Right cardiac atrium (tissue), 5 donors: Measurements from ENCODE around the gene MTA1. TPM values are rescaled to one million over a fixed set of nuclear protein-coding genes. Genes with fewer than 3 reads are reported as not detected.

Experiments used
- ATAC-seq, 2 donors: fragments of 200-7000 bp; cut with Tn5 transposase; one replicate each; pipeline versions ENCODE4 v1.8.0 to v1.9.1; 2020; ENCODE audit warnings: moderate library complexity in 2 of 2, mild to moderate bottlenecking in 1 of 2
- DNase-seq, 3 donors: peaks; one replicate each; pipeline ENCODE4 v3.0.0-alpha.2; 2020
- H3K27ac ChIP-seq: one replicate; pipeline ENCODE4 v1.5.1; 2013; ENCODE audit warnings: mild to moderate bottlenecking, low read length, control low read depth, moderate library complexity
- H3K27me3 ChIP-seq: one replicate; pipeline ENCODE4 v1.6.1; 2013; ENCODE audit not compliant: control insufficient read depth, insufficient read depth
- H3K4me1 ChIP-seq: one replicate; pipeline ENCODE4 v1.6.1; 2013; ENCODE audit warnings: low read length; ENCODE audit not compliant: control insufficient read depth, insufficient read depth
- H3K4me3 ChIP-seq: one replicate; pipeline ENCODE4 v1.5.1; 2013; ENCODE audit warnings: low read length, control low read depth
- H3K9me3 ChIP-seq: one replicate; pipeline ENCODE4 v1.6.1; 2013; ENCODE audit warnings: low read length; ENCODE audit not compliant: control insufficient read depth
- WGBS: extraction: QIAGEN DNeasy Blood & Tissue Kit; methylation state at CpG from one replicate; pipeline ENCODE4 v1.1.7; 2013; 5-methylcytosine and 5-hydroxymethylcytosine counted together
- intact Hi-C, 4 donors: fragments of 100-400 bp; cut with DNase I; formaldehyde crosslinking; loops; one replicate each; pipeline versions ENCODE4 v1.11.0 to v1.14.0; 2022 to 2023
- polyA plus RNA-seq: library from polyadenylated mRNA; stranded (reverse); fragments of 200-250 nt; gene quantifications from one replicate; pipeline ENCODE4 v1.2.3, GENCODE V29; 2013
- total RNA-seq, 4 donors: library from RNA; stranded (reverse); fragmentation: NEBNext Ultra II Directional; extraction: Animal tissue kit (Norgen Biotek cat#: 25700); gene quantifications; one replicate each; pipeline ENCODE4 v1.2.1, GENCODE V29; 2021
- donor health status: healthy with polysubstance abuse.
- donor health status: DM: no; HTN: yes; CAD: no.
- donor health status: DM: no; HTN: no; CAD: no.
- donor health status: DM: no; HTN: yes; CAD: no; lungs with severe emphysema.
- donor health status: DM: yes; HTN: yes; CAD: no.

Gene MTA1
- total and polyA plus RNA-seq, 5 donors = 121 to 179 (median 141) TPM

- Histone ChIP-seq H3K27ac (no peak overlapping the region), H3K27me3 (no peaks in the 10 kb centered on the region), H3K4me1 (peaks cover 10% of the 10 kb centered on the region), H3K9me3 (no peaks in the 10 kb centered on the region), H3K4me3 (no peak overlapping the region)
- WGBS = 95% methylated on average over 21 of the region's 21 CpGs
- ATAC-seq (no peak), DNase-seq (peak in 1 of 3 donors; percentile 43)
- intact Hi-C loops = no loop called here
These were observed 6.9 kb downstream of the MTA1 start for GRCh38 chr14:105426416-105427130.

- Histone ChIP-seq H3K27ac (no peak overlapping the region), H3K4me1 (peaks cover 10% of the 10 kb centered on the region), H3K9me3 (no peaks in the 10 kb centered on the region), H3K27me3 (no peaks in the 10 kb centered on the region), H3K4me3 (no peak overlapping the region)
- DNase-seq (no peak), ATAC-seq (no peak)
- intact Hi-C loops = no loop called here
- WGBS = 97% methylated on average over 10 of the region's 10 CpGs
These were observed 7.8 kb downstream of the MTA1 start for GRCh38 chr14:105427412-105427811.

- WGBS = 93% methylated on average over 9 of the region's 9 CpGs
- Histone ChIP-seq H3K27me3 (no peaks in the 10 kb centered on the region), H3K9me3 (no peaks in the 10 kb centered on the region), H3K4me1 (peaks cover 10% of the 10 kb centered on the region), H3K27ac (no peak overlapping the region), H3K4me3 (no peak overlapping the region)
- intact Hi-C loops = no loop called here
- no peak for ATAC-seq
- no peak for DNase-seq
These were observed 8.4 kb downstream of the MTA1 start for GRCh38 chr14:105427936-105428485.

GRCh38 chr14:105430042-105430441 is 10.4 kb downstream of the MTA1 start:
- WGBS = 85% methylated on average over 6 of the region's 6 CpGs
- H3K27ac ChIP-seq = peak overlapping the region; percentile 48
- no peaks in the 10 kb centered on the region for H3K27me3 ChIP-seq
- H3K4me1 ChIP-seq = peaks cover 10% of the 10 kb centered on the region
- H3K4me3 ChIP-seq = no peak overlapping the region
- intact Hi-C loops = no loop called here
- no peaks in the 10 kb centered on the region for H3K9me3 ChIP-seq
- peak in 1 of 2 donors; percentile 36 for ATAC-seq
- no peak for DNase-seq

GRCh38 chr14:105430565-105430964 is 10.9 kb downstream of the MTA1 start:
- H3K4me1 ChIP-seq = peaks cover 10% of the 10 kb centered on the region
- peak in 1 of 3 donors; percentile 41 for DNase-seq
- no peak overlapping the region for H3K4me3 ChIP-seq
- WGBS = 63% methylated on average over 9 of the region's 9 CpGs
- ATAC-seq = no peak
- intact Hi-C loops = no loop called here
- H3K27me3 ChIP-seq = no peaks in the 10 kb centered on the region
- no peaks in the 10 kb centered on the region for H3K9me3 ChIP-seq
- no peak overlapping the region for H3K27ac ChIP-seq

GRCh38 chr14:105431256-105431655 is 11.6 kb downstream of the MTA1 start:
- no peaks in the 10 kb centered on the region for H3K27me3 ChIP-seq
- no peak overlapping the region for H3K27ac ChIP-seq
- no peaks in the 10 kb centered on the region for H3K9me3 ChIP-seq
- intact Hi-C loops = no loop called here
- no peak overlapping the region for H3K4me3 ChIP-seq
- DNase-seq (no peak), ATAC-seq (no peak)
- 100% methylated on average over 1 of the region's 1 CpG for WGBS
- peaks cover 10% of the 10 kb centered on the region for H3K4me1 ChIP-seq

GRCh38 chr14:105432657-105433056 is 13.0 kb downstream of the MTA1 start:
- no peak for ATAC-seq
- intact Hi-C loops = no loop called here
- 91% methylated on average over 12 of the region's 12 CpGs for WGBS
- Histone ChIP-seq H3K4me1 (peaks cover 10% of the 10 kb centered on the region), H3K27ac (no peak overlapping the region), H3K4me3 (no peak overlapping the region), H3K27me3 (no peaks in the 10 kb centered on the region), H3K9me3 (no peaks in the 10 kb centered on the region)
- no peak for DNase-seq

- DNase-seq (peak in 1 of 3 donors; percentile 60), ATAC-seq (peak; percentile 20 to 22)
- peaks cover 10% of the 10 kb centered on the region for H3K4me1 ChIP-seq
- no peak overlapping the region for H3K4me3 ChIP-seq
- H3K9me3 ChIP-seq = no peaks in the 10 kb centered on the region
- intact Hi-C loops = no loop called here
- no peaks in the 10 kb centered on the region for H3K27me3 ChIP-seq
- H3K27ac ChIP-seq = no peak overlapping the region
- WGBS = 83% methylated on average over 17 of the region's 17 CpGs
These were observed 13.6 kb downstream of the MTA1 start for GRCh38 chr14:105433161-105433605.

- no peak for ATAC-seq
- DNase-seq = peak in 1 of 3 donors; percentile 35
- no peaks in the 10 kb centered on the region for H3K4me1 ChIP-seq
- intact Hi-C loops = no loop called here
- H3K4me3 ChIP-seq = no peak overlapping the region
- H3K9me3 ChIP-seq = no peaks in the 10 kb centered on the region
- no peaks in the 10 kb centered on the region for H3K27me3 ChIP-seq
- no peak overlapping the region for H3K27ac ChIP-seq
- WGBS = 78% methylated on average over 12 of the region's 12 CpGs
These were observed 16.8 kb downstream of the MTA1 start for GRCh38 chr14:105436402-105436801.

GRCh38 chr14:105436891-105437722 is 17.5 kb downstream of the MTA1 start:
- no peaks in the 10 kb centered on the region for H3K4me1 ChIP-seq
- H3K9me3 ChIP-seq = no peaks in the 10 kb centered on the region
- intact Hi-C loops = no loop called here
- WGBS = 88% methylated on average over 31 of the region's 31 CpGs
- H3K27ac ChIP-seq = no peak overlapping the region
- H3K4me3 ChIP-seq = no peak overlapping the region
- ATAC-seq (no peak), DNase-seq (peak in 2 of 3 donors; percentile 50 to 51)
- no peaks in the 10 kb centered on the region for H3K27me3 ChIP-seq
